ENCODE measurements around the gene SNN. TPM values are rescaled to one million over a fixed set of nuclear protein-coding genes. Genes with fewer than 3 reads are reported as not detected.

Gene SNN
- total RNA-seq, 1 donor from 2014 or later, result 16.7 TPM

DNA sequence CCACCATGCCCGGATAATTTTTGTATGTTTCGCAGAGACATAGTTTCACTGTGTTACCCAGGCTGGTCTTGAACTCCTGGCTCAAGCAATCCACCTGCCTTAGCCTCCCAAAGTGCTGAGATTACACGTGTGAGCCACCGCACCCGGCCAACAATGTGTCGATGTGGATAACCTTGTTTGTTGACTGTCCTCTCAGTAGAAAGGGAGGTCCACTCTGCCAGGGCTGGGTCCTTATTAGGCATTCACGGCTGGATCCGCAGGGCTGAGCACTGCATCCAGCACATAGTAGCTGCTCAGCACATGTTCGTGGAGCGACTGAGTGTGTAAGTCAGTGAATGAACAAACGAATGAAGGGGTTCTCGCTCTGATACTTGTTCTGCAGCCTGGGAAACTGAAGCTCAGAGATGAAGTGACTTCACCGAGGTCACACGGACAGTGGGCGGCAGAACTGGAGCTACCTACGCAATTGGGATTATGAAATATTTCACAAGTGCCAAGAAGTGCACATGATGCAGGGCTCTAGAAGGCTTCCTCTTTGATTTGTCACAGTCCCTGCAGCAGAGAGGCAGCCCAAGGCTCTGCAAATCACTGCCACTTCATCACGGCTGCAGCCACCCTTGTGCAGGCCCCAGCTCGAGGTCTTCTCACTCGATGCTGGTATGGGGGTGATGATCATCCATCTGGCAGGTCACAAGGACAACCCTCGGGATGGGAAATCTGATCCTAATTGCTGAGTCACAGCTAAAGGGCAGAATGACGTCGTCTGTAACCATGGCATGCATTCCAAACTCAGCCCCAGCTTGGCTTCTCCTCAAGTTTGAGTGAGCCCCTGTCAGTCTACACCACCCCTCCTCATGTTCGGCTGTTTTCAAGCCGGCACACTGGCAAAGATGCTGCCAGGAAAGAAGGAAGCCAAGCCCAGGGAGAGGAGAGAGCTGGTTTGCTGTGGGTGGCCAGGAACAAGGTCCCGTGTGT is 28.0 kb upstream of the SNN start:
- no peak for TF ChIP-seq EZH2 (IDR thresholded peaks at IDR 0.05; ENCODE audit: insufficient read depth, low read length)
- TF ChIP-seq, protein P1, sequence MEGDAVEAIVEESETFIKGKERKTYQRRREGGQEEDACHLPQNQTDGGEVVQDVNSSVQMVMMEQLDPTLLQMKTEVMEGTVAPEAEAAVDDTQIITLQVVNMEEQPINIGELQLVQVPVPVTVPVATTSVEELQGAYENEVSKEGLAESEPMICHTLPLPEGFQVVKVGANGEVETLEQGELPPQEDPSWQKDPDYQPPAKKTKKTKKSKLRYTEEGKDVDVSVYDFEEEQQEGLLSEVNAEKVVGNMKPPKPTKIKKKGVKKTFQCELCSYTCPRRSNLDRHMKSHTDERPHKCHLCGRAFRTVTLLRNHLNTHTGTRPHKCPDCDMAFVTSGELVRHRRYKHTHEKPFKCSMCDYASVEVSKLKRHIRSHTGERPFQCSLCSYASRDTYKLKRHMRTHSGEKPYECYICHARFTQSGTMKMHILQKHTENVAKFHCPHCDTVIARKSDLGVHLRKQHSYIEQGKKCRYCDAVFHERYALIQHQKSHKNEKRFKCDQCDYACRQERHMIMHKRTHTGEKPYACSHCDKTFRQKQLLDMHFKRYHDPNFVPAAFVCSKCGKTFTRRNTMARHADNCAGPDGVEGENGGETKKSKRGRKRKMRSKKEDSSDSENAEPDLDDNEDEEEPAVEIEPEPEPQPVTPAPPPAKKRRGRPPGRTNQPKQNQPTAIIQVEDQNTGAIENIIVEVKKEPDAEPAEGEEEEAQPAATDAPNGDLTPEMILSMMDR (IDR thresholded peaks at IDR 0.05; ENCODE audit: insufficient read depth, low read depth, low read length), result no peak
- peaks cover 10% of the 10 kb centered on the region for H3K4me1 Mint-ChIP-seq (ENCODE audit: low read depth, unreplicated experiment)
- Histone ChIP-seq H3K9me3 (ENCODE audit: insufficient read depth, low read depth, low read length) (no peaks in the 10 kb centered on the region), H3K27me3 (ENCODE audit: insufficient read depth, low read length) (no peaks in the 10 kb centered on the region), H3K9ac (ENCODE audit: low read length) (peak overlapping the region; percentile 83), H3K27ac (ENCODE audit: low read depth, low read length) (peak overlapping the region; percentile 95), H3K4me2 (ENCODE audit: low read length) (peak overlapping the region; percentile 49), H3K79me2 (ENCODE audit: insufficient read depth, low read length) (no peaks in the 10 kb centered on the region), H4K20me1 (ENCODE audit: insufficient read depth, low read length) (no peaks in the 10 kb centered on the region), H3K4me1 (ENCODE audit: insufficient read depth, low read length) (peaks cover 17% of the 10 kb centered on the region), H2AFZ (ENCODE audit: low read depth, low read length) (peak overlapping the region; percentile 66), H3K36me3 (ENCODE audit: insufficient read depth, low read length) (no peaks in the 10 kb centered on the region), H3K4me3 (ENCODE audit: insufficient read depth, low read depth, low read length) (no peak overlapping the region)
- H3K27ac Mint-ChIP-seq (ENCODE audit: unreplicated experiment), result peak overlapping the region; percentile 99
- no peaks in the 10 kb centered on the region for H3K36me3 Mint-ChIP-seq (ENCODE audit: low read depth, unreplicated experiment)
- no peaks in the 10 kb centered on the region for H3K9me3 Mint-ChIP-seq (ENCODE audit: unreplicated experiment)
- DNase-seq (ENCODE audit: low read depth), result peak; percentile 97
- no peak overlapping the region for H3K4me3 Mint-ChIP-seq (ENCODE audit: unreplicated experiment)
- no peak for FAIRE-seq
- peaks cover 5% of the 10 kb centered on the region for H3K27me3 Mint-ChIP-seq (ENCODE audit: low read depth, unreplicated experiment)

DNA sequence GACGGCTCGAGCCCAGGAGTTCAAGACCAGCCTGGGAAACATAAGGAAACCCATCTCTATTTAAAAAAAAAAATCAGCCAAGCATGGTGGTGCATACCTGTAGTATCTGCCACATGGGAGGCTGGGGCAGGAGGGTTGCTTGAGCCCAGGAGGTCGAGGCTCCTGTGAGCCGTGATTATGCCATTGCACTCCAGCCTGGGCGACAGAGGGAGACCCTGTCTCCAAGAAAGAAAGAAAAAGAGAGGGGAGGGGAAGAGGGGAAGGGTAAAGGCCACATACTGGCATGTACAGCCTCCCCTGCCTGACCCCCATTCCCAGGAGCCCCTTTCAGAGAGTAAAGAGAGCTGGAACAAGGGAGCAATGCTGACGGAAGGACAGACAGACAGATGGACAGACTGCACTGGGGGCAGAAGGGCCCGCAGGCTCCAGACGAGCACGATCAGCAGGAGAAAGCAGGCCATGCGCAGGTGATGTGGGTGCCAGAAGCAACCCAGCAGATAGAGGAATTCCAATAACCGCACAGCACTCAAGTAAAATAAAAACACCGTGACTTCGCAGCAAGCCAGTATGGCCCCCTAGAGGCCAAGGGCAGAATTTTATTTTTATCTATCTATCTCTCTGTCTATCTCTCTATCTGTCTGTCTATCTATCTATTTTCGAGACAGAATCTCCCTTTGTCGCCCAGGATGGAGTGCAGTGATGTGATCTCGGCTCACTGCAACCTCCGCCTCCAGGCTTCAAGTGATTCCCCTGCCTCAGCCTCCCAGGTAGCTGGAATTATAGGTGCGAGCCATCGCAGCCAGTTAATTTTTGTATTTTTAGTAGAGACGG is 27.1 kb upstream of the SNN start:
- H3K36me3 ChIP-seq (ENCODE audit: insufficient read depth, low read length), result no peaks in the 10 kb centered on the region
- no peak overlapping the region for H3K4me3 ChIP-seq (ENCODE audit: insufficient read depth, low read depth, low read length)
- peak; percentile 69 for DNase-seq (ENCODE audit: low read depth)
- Mint-ChIP-seq H3K27me3 (ENCODE audit: low read depth, unreplicated experiment) (peaks cover 4% of the 10 kb centered on the region), H3K36me3 (ENCODE audit: low read depth, unreplicated experiment) (no peaks in the 10 kb centered on the region), H3K4me3 (ENCODE audit: unreplicated experiment) (no peak overlapping the region), H3K27ac (ENCODE audit: unreplicated experiment) (peak overlapping the region; percentile 99), H3K4me1 (ENCODE audit: low read depth, unreplicated experiment) (peaks cover 10% of the 10 kb centered on the region), H3K9me3 (ENCODE audit: unreplicated experiment) (no peaks in the 10 kb centered on the region)
- no peak for FAIRE-seq
- peaks cover 17% of the 10 kb centered on the region for H3K4me1 ChIP-seq (ENCODE audit: insufficient read depth, low read length)
- peak overlapping the region; percentile 95 for H3K27ac ChIP-seq (ENCODE audit: low read depth, low read length)
- H3K4me2 ChIP-seq (ENCODE audit: low read length), result peak overlapping the region; percentile 49
- peak overlapping the region; percentile 83 for H3K9ac ChIP-seq (ENCODE audit: low read length)
- no peak for TF ChIP-seq EZH2 (IDR thresholded peaks at IDR 0.05; ENCODE audit: insufficient read depth, low read length)
- TF ChIP-seq, protein P1 (IDR thresholded peaks at IDR 0.05; ENCODE audit: insufficient read depth, low read depth, low read length), result peak; percentile 91
- H4K20me1 ChIP-seq (ENCODE audit: insufficient read depth, low read length), result no peaks in the 10 kb centered on the region
- no peaks in the 10 kb centered on the region for H3K27me3 ChIP-seq (ENCODE audit: insufficient read depth, low read length)
- H3K9me3 ChIP-seq (ENCODE audit: insufficient read depth, low read depth, low read length), result no peaks in the 10 kb centered on the region
- no peaks in the 10 kb centered on the region for H3K79me2 ChIP-seq (ENCODE audit: insufficient read depth, low read length)
- H2AFZ ChIP-seq (ENCODE audit: low read depth, low read length), result peak overlapping the region; percentile 66
